ENCODE results near the gene SLC26A3. TPM values are rescaled to one million over a fixed set of nuclear protein-coding genes. Genes with fewer than 3 reads are reported as not detected.

The SLC26A3 gene
- total RNA-seq, 4 donors from 2014 or later = 0.29 to 1.0 (median 0.66) TPM

DNA sequence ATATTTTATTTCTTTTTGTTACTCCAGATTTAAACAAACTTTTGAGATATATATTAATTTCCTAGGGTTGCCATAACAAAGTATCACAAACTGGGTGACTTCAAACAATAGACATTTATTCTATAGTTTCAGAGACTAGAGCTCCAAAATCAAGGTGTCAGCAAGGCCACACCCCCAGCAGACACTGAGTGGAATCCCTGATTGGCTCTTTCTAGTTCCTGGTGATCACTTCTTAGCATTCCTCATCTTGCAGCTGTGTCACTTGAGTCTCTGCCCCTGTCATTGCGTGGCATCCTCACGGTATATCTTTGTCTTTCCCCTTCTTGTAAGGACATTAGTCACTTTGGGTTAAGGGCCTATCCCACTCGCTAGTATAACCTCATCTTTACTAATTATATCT is 7.6 kb upstream of the SLC26A3 start:
- Histone ChIP-seq H3K9me3 (no peaks in the 10 kb centered on the region), H3K27me3 (no peaks in the 10 kb centered on the region), H3K36me3 (no peaks in the 10 kb centered on the region), H3K4me3 (no peak overlapping the region), H3K4me1 (no peaks in the 10 kb centered on the region), H3K27ac (no peak overlapping the region)
- TF ChIP-seq, protein P1, sequence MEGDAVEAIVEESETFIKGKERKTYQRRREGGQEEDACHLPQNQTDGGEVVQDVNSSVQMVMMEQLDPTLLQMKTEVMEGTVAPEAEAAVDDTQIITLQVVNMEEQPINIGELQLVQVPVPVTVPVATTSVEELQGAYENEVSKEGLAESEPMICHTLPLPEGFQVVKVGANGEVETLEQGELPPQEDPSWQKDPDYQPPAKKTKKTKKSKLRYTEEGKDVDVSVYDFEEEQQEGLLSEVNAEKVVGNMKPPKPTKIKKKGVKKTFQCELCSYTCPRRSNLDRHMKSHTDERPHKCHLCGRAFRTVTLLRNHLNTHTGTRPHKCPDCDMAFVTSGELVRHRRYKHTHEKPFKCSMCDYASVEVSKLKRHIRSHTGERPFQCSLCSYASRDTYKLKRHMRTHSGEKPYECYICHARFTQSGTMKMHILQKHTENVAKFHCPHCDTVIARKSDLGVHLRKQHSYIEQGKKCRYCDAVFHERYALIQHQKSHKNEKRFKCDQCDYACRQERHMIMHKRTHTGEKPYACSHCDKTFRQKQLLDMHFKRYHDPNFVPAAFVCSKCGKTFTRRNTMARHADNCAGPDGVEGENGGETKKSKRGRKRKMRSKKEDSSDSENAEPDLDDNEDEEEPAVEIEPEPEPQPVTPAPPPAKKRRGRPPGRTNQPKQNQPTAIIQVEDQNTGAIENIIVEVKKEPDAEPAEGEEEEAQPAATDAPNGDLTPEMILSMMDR (IDR thresholded peaks at IDR 0.05) = no peak
- TF ChIP-seq POLR2A (IDR thresholded peaks at IDR 0.05) = no peak
- intact Hi-C loops (cut with DNase I; ENCODE audit: low total_unique reads) = no loop called here
- DNase-seq = no peak

DNA sequence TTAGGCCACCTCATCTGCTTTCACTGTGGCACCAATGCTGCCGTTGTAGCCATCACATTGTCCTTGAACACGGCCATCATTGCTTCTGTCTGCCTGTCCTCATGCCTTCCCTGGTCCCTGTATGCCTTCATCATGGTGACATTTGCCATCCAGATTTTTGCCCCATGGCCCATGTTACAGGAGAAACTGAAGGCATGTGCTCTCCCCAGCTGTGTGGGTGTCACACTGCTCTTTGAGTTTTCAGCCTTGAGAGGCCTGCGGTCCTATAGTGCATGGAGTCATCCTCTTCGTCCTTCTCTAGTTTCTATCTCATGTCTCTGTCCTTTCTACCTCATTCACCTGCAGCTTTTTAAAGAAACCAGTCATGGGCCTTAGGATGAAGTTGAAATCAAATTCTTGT is 6.2 kb upstream of the SLC26A3 start:
- DNase-seq = no peak
- intact Hi-C loops (cut with DNase I; ENCODE audit: low total_unique reads) = no loop called here
- no peaks in the 10 kb centered on the region for H3K36me3 ChIP-seq
- no peak overlapping the region for H3K4me3 ChIP-seq
- no peak overlapping the region for H3K27ac ChIP-seq
- H3K9me3 ChIP-seq = no peaks in the 10 kb centered on the region
- no peaks in the 10 kb centered on the region for H3K27me3 ChIP-seq
- H3K4me1 ChIP-seq = no peaks in the 10 kb centered on the region
- TF ChIP-seq, protein P1 (IDR thresholded peaks at IDR 0.05) = no peak
- TF ChIP-seq POLR2A (IDR thresholded peaks at IDR 0.05) = no peak

DNA sequence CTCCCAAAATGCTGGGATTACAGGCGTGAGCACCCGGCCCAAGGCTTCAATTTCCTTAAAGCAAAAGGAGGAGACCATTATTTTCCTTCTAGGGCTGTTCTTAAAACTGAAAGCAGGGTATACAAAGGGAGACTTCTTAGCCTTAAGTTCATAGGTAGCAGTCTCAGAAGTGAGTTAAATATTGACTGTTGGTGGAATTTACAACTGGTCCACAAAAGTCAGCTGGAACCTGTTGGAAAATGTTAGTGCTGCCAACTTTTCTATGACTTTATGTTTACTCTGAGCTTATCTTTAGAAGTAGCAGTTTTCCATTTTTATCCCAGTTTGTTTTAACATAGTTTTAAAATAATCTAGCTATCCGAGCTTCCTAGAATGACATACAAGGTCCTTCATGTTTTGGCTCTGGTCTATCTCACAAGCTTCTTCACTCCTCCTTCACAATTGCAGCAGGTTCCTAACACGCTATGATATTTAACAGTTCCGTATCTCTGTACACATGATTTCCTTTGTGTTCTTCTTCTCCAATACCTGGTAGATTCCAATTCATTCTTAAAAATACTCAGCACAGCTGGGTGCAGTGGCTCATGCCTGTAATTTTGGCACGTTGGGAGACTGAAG is 3.3 kb downstream of the SLC26A3 start:
- Histone ChIP-seq H3K4me1 (no peaks in the 10 kb centered on the region), H3K27ac (peak overlapping the region in 1 of 2 donors; percentile 50), H3K4me3 (no peak overlapping the region), H3K27me3 (no peaks in the 10 kb centered on the region), H3K36me3 (no peaks in the 10 kb centered on the region), H3K9me3 (no peaks in the 10 kb centered on the region)
- intact Hi-C loops (cut with DNase I; ENCODE audit: low total_unique reads) = no loop called here
- TF ChIP-seq POLR2A (IDR thresholded peaks at IDR 0.05) = no peak
- TF ChIP-seq, protein P1 (IDR thresholded peaks at IDR 0.05) = no peak
- DNase-seq = no peak

DNA sequence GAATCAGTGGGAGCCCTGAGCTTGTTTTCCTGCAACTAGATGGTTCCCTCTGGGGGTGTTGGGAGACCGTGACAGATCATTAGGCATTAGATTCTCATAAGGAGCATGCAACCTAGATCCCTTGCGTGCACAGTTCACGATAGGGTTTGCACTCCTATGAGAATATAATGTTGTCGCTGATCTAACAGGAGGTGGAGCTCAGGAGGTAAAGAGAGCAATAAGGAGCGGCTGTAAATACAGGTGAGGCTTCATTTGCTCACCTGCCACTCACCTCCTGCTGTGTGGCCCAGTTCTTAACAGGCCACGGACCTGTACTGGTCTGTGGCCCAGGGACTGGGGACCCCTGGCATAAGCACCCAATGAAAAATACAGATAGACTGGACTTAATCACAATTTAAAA is 10.7 kb downstream of the SLC26A3 start:
- intact Hi-C loops (cut with DNase I; ENCODE audit: low total_unique reads) = no loop called here
- Histone ChIP-seq H3K27me3 (no peaks in the 10 kb centered on the region), H3K4me1 (no peaks in the 10 kb centered on the region), H3K27ac (no peak overlapping the region), H3K4me3 (no peak overlapping the region), H3K36me3 (no peaks in the 10 kb centered on the region), H3K9me3 (no peaks in the 10 kb centered on the region)
- TF ChIP-seq POLR2A (IDR thresholded peaks at IDR 0.05) = no peak
- TF ChIP-seq, protein P1 (IDR thresholded peaks at IDR 0.05) = no peak
- no peak for DNase-seq

DNA sequence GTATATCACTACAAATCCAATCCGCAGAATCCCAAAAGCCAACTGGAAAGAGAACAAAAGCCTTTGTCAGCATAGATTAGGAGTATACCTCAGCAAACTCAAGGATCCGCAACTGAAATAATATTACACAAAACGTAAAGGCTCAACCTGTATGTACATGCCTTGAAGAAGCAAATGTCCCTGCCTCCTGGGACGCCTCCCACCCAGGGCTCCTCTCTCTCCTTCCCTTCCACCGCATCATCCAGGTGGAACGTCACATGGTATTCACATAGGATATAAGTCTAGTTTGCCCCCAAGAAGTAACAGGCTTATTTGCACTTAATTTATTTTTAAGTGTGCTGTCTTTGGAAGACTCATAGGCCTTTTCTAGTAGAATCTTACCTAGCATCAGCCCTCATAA is 13.4 kb downstream of the SLC26A3 start:
- Histone ChIP-seq H3K9me3 (no peaks in the 10 kb centered on the region), H3K36me3 (no peaks in the 10 kb centered on the region), H3K27ac (no peak overlapping the region), H3K4me3 (no peak overlapping the region), H3K4me1 (peaks cover 0 to 3% of the 10 kb centered on the region in 2 donors), H3K27me3 (no peaks in the 10 kb centered on the region)
- TF ChIP-seq POLR2A (IDR thresholded peaks at IDR 0.05) = no peak
- TF ChIP-seq, protein P1 (IDR thresholded peaks at IDR 0.05) = no peak
- intact Hi-C loops (cut with DNase I; ENCODE audit: low total_unique reads) = no loop called here
- DNase-seq = no peak

Data from uterus (tissue), 4 donors.